Omental fat pad (tissue), 4 donors: ENCODE results near the gene CAPN3. TPM values are rescaled to one million over a fixed set of nuclear protein-coding genes. Genes with fewer than 3 reads are reported as not detected.

ENCODE experiments used
- ATAC-seq: fragments of 150-250 bp; one replicate; pipeline ENCODE4 v1.9.1; 2016; ENCODE audit warnings: mild to moderate bottlenecking, moderate library complexity; ENCODE audit not compliant: low FRiP score
- DNase-seq: peaks from one replicate; pipeline ENCODE4 v3.0.0-alpha.2; 2019; ENCODE audit warnings: low spot score
- total RNA-seq, 4 donors: library from RNA; depleted of rRNA; stranded (reverse); fragments of >200 nt; gene quantifications; one replicate each; pipeline ENCODE4 v1.1.0, GENCODE V29; 2016
- TF ChIP-seq, protein P1 (sequence below), 3 donors: fragments of 450-650 bp; IDR thresholded peaks; one replicate each; pipeline ENCODE4 v1.5.1; 2016 to 2017; ENCODE audit warnings: antibody characterized with exemption in 3 of 3, mild to moderate bottlenecking in 3 of 3, moderate library complexity in 2 of 3

The CAPN3 gene
- total RNA-seq, 4 donors from 2014 or later = 7.5 to 25.4 (median 10.4) TPM

DNA sequence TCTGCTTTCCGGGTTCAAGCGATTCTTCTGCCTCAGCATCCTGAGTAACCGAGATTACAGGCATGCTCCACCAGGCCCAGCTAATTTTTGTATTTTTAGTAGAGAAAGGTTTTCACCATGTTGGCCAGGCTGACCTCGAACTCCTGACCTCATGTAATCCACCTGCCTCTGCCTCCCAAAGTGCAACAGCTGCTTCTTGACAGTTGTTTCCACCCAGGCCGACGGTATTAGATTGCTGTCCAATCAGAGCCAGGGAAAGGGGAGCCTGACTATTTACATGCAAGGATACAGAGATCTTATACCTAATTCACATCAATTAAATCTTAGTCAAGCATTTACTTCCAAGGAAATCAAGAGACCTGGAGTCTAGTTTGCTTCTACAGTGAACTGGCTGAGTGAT lies 4.0 kb upstream of the CAPN3 start:
- TF ChIP-seq, protein P1, sequence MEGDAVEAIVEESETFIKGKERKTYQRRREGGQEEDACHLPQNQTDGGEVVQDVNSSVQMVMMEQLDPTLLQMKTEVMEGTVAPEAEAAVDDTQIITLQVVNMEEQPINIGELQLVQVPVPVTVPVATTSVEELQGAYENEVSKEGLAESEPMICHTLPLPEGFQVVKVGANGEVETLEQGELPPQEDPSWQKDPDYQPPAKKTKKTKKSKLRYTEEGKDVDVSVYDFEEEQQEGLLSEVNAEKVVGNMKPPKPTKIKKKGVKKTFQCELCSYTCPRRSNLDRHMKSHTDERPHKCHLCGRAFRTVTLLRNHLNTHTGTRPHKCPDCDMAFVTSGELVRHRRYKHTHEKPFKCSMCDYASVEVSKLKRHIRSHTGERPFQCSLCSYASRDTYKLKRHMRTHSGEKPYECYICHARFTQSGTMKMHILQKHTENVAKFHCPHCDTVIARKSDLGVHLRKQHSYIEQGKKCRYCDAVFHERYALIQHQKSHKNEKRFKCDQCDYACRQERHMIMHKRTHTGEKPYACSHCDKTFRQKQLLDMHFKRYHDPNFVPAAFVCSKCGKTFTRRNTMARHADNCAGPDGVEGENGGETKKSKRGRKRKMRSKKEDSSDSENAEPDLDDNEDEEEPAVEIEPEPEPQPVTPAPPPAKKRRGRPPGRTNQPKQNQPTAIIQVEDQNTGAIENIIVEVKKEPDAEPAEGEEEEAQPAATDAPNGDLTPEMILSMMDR (IDR thresholded peaks at IDR 0.05) = no peak
- ATAC-seq (no peak), DNase-seq (no peak)

DNA sequence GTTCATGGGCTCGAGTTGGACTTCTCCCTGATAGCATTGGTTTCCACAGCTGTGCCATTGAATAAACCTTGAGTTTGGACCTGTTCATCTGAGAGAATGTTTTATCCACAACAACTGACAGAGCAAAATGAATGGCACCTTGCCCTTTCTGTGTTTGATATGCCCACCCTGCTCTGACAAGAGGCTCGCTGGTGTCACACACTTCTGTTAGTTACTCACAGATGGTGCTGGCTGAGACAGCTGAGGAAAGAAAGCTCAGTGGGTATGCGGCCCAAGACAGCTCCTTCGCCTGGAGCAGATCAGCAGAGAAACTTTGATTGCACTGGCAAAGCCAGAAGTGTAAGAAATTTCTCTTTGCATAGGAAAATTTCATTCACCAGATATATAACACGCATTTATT lies 2.5 kb upstream of the CAPN3 start:
- no peak for ATAC-seq
- DNase-seq = no peak
- TF ChIP-seq, protein P1 (IDR thresholded peaks at IDR 0.05) = no peak

DNA sequence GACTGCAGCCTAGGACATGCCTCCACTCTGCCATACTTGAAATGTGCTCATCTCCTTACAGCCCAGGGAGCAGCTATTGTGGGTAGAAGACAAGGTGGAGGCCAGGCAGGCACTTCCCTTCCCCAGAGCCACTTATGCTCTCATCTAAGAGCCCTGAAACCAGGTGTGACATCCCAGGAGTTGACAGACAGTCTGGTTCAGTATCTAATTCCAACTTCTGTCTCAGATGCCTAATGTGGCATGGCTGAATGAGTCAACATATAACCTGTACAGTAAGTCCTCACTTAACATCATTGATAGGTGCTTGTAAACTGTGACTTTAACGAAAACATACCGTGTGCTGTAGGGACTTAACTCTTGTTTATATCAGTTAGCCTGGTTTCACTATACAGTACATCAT lies 1.2 kb upstream of the CAPN3 start:
- TF ChIP-seq, protein P1 (IDR thresholded peaks at IDR 0.05) = no peak
- ATAC-seq (no peak), DNase-seq (no peak)

DNA sequence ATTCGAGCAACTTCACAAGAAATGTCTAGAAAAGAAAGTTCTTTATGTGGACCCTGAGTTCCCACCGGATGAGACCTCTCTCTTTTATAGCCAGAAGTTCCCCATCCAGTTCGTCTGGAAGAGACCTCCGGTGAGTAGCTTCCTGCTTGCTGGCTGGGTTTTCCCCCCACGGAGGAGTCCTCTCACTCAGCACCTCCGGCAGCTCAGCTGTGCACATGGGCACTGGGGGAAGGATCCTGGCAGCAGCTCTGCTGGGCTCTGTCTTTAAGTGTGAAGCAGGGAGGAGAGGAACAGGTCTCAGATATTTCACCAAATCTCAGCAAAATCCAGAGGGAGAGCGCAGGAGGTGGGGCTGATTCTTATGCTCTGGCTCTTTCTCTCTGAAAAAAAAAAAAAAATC lies 684 bp downstream of the CAPN3 start:
- TF ChIP-seq, protein P1 (IDR thresholded peaks at IDR 0.05) = no peak
- no peak for ATAC-seq
- no peak for DNase-seq

DNA sequence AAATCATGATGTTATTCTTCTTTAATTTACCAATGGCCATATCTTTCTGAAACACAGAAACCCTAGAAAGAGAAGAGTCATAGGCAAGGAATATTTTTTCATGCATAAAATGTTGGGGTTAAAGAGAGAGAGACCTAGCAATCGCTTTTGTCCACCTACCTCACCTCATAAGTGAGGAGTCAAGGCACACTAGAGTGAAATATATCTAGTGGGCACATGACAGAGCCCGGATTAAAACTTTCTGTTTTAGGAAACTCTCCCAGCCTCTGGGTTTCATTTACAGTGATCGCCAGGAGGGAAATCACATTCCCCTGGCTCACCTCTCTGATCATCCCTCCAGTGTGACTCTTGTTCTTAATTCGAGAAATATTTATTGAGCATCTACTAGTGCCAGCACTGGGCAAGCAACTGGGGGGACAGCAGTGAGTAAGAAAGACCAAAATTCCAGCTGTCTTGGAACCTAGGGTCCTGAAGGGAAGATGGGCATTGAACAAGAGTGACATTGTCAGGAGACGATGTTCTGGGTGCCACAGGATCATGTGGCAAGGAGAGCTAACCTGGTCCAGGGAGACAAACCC lies 1.3 kb downstream of the CAPN3 start:
- TF ChIP-seq, protein P1 (IDR thresholded peaks at IDR 0.05) = no peak
- ATAC-seq (no peak), DNase-seq (no peak)

DNA sequence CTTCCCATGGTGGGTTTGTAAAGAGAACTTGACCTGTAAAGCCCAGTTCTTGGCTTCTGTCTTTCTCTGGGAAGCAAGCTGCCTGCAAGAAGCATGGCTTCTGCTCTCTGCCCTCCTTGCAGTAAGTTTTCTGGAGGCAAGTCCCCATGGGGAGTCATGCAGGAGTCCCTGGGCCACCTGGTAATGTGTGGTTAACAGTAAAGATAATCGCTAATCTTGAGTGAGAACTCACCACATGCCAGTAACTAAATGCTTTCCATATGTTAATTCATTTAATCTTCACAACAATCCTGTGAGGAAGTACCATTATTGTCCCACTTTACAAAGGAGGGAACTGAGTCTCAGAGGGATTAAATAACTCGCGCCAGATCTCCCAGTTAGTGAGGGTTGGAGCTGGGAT lies 4.2 kb downstream of the CAPN3 start:
- DNase-seq = no peak
- no peak for ATAC-seq
- TF ChIP-seq, protein P1 (IDR thresholded peaks at IDR 0.05) = no peak

DNA sequence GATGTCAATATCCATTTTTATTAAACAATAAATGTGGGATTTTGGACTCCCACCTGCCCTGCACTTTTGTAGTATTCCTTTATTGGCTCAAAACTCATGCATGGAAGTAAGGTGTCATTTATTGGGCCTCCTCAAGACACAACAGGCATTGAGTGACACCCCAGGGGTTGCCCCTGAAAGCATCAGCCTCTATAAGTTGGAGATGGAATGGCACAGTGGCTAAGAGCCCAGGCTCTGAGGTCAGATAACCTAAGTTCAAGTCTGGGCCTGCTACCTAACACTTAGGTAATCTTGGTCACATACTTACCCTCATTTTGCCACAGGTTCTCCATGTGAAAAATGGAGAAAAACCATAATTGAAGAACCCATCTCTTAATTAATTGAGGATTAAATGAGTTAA lies 4.6 kb downstream of the CAPN3 start:
- ATAC-seq (no peak), DNase-seq (no peak)
- TF ChIP-seq, protein P1 (IDR thresholded peaks at IDR 0.05) = no peak
